SW 1271 (cell line): ENCODE measurements around the gene CRISP3.

Experiments
- DNase-seq, 2 experiments: peaks; one replicate each; lab custom pipeline; 2025; lab: John Stamatoyannopoulos, UW

The CRISP3 gene

GRCh38 chr6:49692534-49692933 lies 51.7 kb downstream of the CRISP3 start:
- DNase-seq = no peak
